GM12872 (cell line): ENCODE data around the gene HTN3.
"Not testable (repeated sequence)": the region's sequence is repeated elsewhere in the genome, so short reads cannot be mapped to it uniquely, and the experiment has no call there.

ENCODE experiments used
- TF ChIP-seq, protein P1 (sequence below): IDR thresholded peaks from 3 replicates; pipeline ENCODE4 v1.5.1; 2011; ENCODE audit warnings: low read depth, mild to moderate bottlenecking, low read length, moderate library complexity; ENCODE audit not compliant: insufficient read depth

HTN3 gene

DNA sequence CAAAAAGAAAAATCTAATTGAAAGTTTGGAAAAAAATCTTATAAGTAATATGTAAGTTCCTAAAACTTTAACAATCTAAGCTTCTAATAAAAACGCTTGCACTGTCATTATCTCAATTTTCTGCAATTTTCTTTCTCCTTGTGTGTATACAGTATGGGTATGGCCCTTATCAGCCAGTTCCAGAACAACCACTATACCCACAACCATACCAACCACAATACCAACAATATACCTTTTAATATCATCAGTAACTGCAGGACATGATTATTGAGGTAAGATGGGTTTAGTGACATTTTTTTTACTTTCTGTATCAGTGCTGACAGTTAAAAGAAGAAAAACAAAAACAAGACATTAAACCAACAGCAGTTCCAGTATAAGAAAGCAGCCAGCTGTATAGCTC is 27.5 kb upstream of the HTN3 start:
- TF ChIP-seq, protein P1, sequence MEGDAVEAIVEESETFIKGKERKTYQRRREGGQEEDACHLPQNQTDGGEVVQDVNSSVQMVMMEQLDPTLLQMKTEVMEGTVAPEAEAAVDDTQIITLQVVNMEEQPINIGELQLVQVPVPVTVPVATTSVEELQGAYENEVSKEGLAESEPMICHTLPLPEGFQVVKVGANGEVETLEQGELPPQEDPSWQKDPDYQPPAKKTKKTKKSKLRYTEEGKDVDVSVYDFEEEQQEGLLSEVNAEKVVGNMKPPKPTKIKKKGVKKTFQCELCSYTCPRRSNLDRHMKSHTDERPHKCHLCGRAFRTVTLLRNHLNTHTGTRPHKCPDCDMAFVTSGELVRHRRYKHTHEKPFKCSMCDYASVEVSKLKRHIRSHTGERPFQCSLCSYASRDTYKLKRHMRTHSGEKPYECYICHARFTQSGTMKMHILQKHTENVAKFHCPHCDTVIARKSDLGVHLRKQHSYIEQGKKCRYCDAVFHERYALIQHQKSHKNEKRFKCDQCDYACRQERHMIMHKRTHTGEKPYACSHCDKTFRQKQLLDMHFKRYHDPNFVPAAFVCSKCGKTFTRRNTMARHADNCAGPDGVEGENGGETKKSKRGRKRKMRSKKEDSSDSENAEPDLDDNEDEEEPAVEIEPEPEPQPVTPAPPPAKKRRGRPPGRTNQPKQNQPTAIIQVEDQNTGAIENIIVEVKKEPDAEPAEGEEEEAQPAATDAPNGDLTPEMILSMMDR: no peak

DNA sequence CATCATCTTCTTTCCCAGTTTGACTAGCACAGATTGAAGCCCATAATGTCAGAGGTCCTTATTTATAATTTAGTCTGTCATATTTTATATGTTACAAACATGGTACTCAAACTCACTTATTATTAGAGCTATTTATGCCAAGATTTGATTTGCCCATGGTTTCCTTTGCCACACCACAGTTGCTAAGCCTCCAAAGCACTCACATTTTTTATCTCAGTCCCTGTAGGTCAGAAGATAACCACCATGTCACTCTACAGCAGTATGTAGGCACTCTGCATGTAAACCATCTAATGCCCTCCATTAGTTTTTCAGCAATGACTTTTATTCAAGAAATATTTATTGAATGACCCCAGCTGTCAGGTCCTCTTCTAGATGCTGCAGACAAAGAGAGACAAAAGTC is 25.8 kb upstream of the HTN3 start:
- TF ChIP-seq, protein P1: no peak

DNA sequence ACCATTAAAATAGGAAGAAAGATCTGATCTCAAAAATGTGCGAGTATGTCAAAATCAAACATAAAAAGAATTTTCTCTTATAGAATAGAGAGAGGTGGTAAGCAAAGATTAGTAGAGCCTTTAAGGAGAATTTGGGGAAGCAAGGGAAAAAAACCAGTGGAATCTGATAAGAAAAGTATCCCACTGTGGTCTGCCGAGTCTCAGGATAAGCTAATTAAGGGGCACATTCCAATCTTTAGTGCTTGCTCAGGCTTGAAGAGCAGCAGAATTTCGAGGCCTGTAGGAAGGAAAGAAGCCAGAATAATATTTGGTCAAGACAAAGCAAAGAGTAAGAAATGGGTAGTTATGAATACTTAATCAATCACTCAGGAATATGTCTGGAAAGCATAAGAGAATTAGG is 19.5 kb upstream of the HTN3 start:
- TF ChIP-seq, protein P1: no peak

DNA sequence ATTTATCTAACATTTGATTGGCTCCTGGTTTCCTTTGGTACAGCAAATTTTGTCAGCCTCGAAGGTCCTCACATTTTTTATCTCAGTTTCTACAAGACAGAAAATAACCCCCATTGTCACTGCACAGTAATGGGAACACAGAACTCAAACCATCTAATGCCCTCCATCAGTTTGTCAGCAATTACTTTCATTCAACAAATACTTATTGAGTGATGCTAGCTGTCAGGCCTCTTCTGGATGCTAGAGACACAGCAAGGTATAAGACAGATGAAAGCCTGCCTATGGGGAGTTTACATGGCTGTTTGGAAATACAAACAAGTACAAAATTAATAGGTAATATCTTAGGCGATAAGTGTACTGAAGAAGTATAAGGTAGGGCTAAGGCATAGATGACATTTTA is 5.0 kb upstream of the HTN3 start:
- TF ChIP-seq, protein P1: no peak

DNA sequence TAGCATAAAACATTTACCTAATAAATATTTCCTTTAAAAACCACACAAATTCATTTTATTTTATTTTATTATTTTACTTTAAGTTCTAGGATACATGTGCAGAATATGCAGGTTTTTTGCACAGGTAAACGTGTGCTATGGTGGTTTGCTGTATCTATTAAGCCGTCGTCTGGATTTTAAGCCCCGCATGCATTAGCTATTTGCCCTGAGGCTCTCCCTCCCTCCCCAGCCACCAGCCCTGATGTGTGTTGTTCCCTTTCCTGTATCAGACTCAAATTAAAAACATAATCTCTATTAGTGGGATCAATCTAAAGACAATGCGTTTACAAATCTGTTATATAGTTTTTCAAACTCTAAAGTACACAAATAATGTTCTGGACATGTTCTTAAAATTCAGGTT is 1.2 kb upstream of the HTN3 start:
- TF ChIP-seq, protein P1: no peak

DNA sequence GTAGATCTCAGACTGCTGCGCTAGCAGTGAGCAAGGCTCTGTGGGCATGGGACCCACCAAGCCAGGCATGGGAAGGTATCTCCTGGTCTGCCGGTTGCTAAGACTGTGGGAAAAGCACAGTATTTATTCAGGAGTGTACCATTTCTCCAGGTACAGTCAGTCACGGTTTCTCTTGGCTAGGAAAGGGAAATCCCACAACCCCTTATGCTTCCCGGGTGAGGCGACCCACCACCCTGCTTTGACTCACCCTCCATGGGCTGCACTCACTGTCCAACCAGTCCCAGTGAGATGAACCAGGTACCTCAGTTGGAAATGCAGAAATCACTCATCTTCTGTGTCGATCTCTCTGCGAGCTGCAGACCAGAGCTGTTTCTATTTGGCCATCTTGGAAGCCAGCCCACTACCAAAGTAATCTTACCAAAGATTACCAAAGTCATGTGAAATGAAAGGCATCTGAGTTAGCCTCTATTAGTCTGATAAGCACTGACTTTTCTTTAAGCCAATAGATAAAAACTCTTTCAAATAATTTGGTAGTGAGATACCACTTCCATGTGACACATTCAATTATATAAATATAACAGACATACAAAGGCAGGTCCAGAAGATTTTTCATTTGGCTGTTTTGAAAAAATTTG is 13.5 kb downstream of the HTN3 start:
- TF ChIP-seq, protein P1: no peak

DNA sequence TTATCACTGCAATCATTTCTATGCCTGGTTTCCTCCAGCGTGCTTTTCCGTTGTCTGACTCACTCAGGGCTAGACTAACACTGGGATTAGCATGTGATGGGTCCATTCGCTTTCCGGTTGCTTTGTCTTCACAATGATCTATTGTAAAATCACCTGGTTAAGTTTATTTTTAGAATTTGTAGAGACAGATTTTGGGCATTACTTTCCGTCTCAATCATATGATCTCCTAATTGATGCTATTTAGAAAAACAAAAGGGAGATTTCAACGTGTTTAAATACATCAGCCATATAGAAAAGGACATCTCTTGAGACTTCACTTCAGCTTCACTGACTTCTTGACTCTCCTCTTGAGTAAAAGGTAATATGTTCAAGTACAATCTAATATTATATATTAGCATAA is 21.9 kb downstream of the HTN3 start, which contains the start of gene HTN1:
Gene HTN1, plus strand, starts transcription at position 301 of the 400 bp plus-strand sequence. CDS start 2,639 bp downstream, outside the sequence.
- TF ChIP-seq, protein P1: not testable (repeated sequence)
